HUES64 (cell line): ENCODE measurements around the gene MTO1. TPM values are rescaled to one million over a fixed set of nuclear protein-coding genes. Genes with fewer than 3 reads are reported as not detected.
A peak's percentile ranks its signal among the peaks of the same experiment; 100 is the strongest.

Source experiments
- H3K27ac ChIP-seq: 2 replicates; pipeline ENCODE4 v1.7.0; 2013; ENCODE audit warnings: low read depth, low read length, inconsistent platforms
- H3K27me3 ChIP-seq: 2 replicates; pipeline ENCODE4 v1.6.1; 2013; ENCODE audit warnings: mild to moderate bottlenecking, low read length; ENCODE audit not compliant: insufficient read depth
- H3K36me3 ChIP-seq: 2 replicates; pipeline ENCODE4 v1.6.1; 2013; ENCODE audit warnings: mild to moderate bottlenecking, low read length; ENCODE audit not compliant: insufficient read depth
- H3K4me1 ChIP-seq: 2 replicates; pipeline ENCODE4 v1.6.1; 2013; ENCODE audit warnings: mild to moderate bottlenecking, low read length, moderate library complexity; ENCODE audit not compliant: insufficient read depth
- H3K4me3 ChIP-seq: 2 replicates; pipeline ENCODE4 v1.5.1; 2013; ENCODE audit warnings: mild to moderate bottlenecking, low read length, moderate library complexity
- H3K9ac ChIP-seq: 2 replicates; pipeline ENCODE4 v1.6.1; 2013; ENCODE audit warnings: mild to moderate bottlenecking, low read depth, low read length
- H3K9me3 ChIP-seq: 2 replicates; pipeline ENCODE4 v1.6.1; 2013; ENCODE audit warnings: low read depth, low read length; ENCODE audit not compliant: insufficient read depth
- WGBS: fragments of 150-250, 120-280 bp; methylation state at CpG from one replicate; pipeline ENCODE4 v1.1.7; 2013; ENCODE audit warnings: missing lambda C conversion rate; 5-methylcytosine and 5-hydroxymethylcytosine counted together
- polyA plus RNA-seq, 2 experiments: library from polyadenylated mRNA; stranded (reverse); fragments of 50-300 nt; gene quantifications; one replicate each; pipeline ENCODE4 v1.2.3, GENCODE V29; 2013

The MTO1 gene, protein sequence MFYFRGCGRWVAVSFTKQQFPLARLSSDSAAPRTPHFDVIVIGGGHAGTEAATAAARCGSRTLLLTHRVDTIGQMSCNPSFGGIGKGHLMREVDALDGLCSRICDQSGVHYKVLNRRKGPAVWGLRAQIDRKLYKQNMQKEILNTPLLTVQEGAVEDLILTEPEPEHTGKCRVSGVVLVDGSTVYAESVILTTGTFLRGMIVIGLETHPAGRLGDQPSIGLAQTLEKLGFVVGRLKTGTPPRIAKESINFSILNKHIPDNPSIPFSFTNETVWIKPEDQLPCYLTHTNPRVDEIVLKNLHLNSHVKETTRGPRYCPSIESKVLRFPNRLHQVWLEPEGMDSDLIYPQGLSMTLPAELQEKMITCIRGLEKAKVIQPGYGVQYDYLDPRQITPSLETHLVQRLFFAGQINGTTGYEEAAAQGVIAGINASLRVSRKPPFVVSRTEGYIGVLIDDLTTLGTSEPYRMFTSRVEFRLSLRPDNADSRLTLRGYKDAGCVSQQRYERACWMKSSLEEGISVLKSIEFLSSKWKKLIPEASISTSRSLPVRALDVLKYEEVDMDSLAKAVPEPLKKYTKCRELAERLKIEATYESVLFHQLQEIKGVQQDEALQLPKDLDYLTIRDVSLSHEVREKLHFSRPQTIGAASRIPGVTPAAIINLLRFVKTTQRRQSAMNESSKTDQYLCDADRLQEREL
- polyA plus RNA-seq (2013, experiment 1 of 2): 27.8 TPM
- polyA plus RNA-seq (2013, experiment 2 of 2): 24.0 TPM

GRCh38 chr6:73461537-73462350 lies at the start of gene MTO1:
MTO1 (plus strand) TSS chr6:73461737; CDS start chr6:73461855, 118 bp downstream.
- Histone ChIP-seq H3K27ac (peak within 1 kb of the TSS; percentile 85), H3K36me3 (peaks cover 13% of the 10 kb centered on the region), H3K9me3 (no peaks in the 10 kb centered on the region), H3K9ac (peak within 1 kb of the TSS; percentile 95), H3K27me3 (no peaks in the 10 kb centered on the region), H3K4me1 (no peaks in the 10 kb centered on the region), H3K4me3 (peak within 1 kb of the TSS; percentile 100)
- under 1% methylated on average over 55 of the region's 55 CpGs for whole genome bisulfite sequencing

- no peaks in the 10 kb centered on the region for H3K27me3 ChIP-seq
Observed at GRCh38 chr6:73413102-73413501, 48.4 kb upstream of the MTO1 start.

GRCh38 chr6:73418081-73418741 lies 43.3 kb upstream of the MTO1 start:
- Histone ChIP-seq H3K27ac (no peak overlapping the region), H3K27me3 (no peaks in the 10 kb centered on the region), H3K9me3 (no peaks in the 10 kb centered on the region), H3K4me3 (no peak overlapping the region), H3K36me3 (peaks cover 5% of the 10 kb centered on the region; the same call in 1 of the 2 replicates), H3K4me1 (no peaks in the 10 kb centered on the region), H3K9ac (no peak overlapping the region)
- WGBS: 90% methylated on average over 11 of the region's 11 CpGs

More at GRCh38 chr6:73413102-73413501, 48.4 kb upstream of the MTO1 start:
- WGBS: 100% methylated on average over 3 of the region's 3 CpGs
- no peaks in the 10 kb centered on the region for H3K4me1 ChIP-seq
- no peak overlapping the region for H3K9ac ChIP-seq
- H3K4me3 ChIP-seq: no peak overlapping the region
- no peaks in the 10 kb centered on the region for H3K9me3 ChIP-seq
- H3K27ac ChIP-seq: no peak overlapping the region
- H3K36me3 ChIP-seq: no peaks in the 10 kb centered on the region

DNA sequence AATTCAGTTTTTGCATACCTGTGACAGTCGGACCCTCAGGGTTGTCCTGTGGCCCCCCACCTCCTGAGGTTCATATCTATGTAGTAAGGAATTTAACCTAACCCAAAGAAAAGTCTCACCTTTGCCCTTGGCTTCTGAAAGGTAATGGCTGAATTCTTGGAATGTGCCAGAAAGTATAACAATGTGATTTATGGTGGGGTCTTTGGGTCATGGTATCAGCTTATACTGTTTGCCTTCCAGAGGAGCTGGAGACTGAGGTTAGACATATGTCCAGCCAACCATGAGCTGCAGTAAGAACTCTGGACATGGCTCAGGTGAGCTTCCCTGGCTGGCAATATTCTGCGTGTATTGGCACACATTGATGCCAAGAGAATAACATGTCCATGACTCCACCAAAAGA lies 40.0 kb upstream of the MTO1 start:
- Histone ChIP-seq H3K4me3 (no peak overlapping the region), H3K9me3 (no peaks in the 10 kb centered on the region), H3K9ac (no peak overlapping the region), H3K4me1 (no peaks in the 10 kb centered on the region), H3K36me3 (peaks cover 19% of the 10 kb centered on the region), H3K27me3 (no peaks in the 10 kb centered on the region), H3K27ac (no peak overlapping the region)
- 91% methylated on average over 1 of the region's 2 CpGs for WGBS

GRCh38 chr6:73435236-73435635 lies 26.3 kb upstream of the MTO1 start:
- Histone ChIP-seq H3K4me3 (no peak overlapping the region), H3K27ac (no peak overlapping the region), H3K9me3 (no peaks in the 10 kb centered on the region), H3K4me1 (no peaks in the 10 kb centered on the region), H3K9ac (no peak overlapping the region), H3K36me3 (peaks cover 34% of the 10 kb centered on the region), H3K27me3 (no peaks in the 10 kb centered on the region)
- 88% methylated on average over 2 of the region's 3 CpGs for WGBS

- Histone ChIP-seq H3K36me3 (peaks cover 32% of the 10 kb centered on the region), H3K4me3 (no peak overlapping the region), H3K9me3 (no peaks in the 10 kb centered on the region), H3K27ac (no peak overlapping the region), H3K27me3 (no peaks in the 10 kb centered on the region), H3K4me1 (no peaks in the 10 kb centered on the region), H3K9ac (no peak overlapping the region)
- 98% methylated on average over 2 of the region's 3 CpGs for WGBS
Observed at GRCh38 chr6:73443555-73443954, 18.0 kb upstream of the MTO1 start.

DNA sequence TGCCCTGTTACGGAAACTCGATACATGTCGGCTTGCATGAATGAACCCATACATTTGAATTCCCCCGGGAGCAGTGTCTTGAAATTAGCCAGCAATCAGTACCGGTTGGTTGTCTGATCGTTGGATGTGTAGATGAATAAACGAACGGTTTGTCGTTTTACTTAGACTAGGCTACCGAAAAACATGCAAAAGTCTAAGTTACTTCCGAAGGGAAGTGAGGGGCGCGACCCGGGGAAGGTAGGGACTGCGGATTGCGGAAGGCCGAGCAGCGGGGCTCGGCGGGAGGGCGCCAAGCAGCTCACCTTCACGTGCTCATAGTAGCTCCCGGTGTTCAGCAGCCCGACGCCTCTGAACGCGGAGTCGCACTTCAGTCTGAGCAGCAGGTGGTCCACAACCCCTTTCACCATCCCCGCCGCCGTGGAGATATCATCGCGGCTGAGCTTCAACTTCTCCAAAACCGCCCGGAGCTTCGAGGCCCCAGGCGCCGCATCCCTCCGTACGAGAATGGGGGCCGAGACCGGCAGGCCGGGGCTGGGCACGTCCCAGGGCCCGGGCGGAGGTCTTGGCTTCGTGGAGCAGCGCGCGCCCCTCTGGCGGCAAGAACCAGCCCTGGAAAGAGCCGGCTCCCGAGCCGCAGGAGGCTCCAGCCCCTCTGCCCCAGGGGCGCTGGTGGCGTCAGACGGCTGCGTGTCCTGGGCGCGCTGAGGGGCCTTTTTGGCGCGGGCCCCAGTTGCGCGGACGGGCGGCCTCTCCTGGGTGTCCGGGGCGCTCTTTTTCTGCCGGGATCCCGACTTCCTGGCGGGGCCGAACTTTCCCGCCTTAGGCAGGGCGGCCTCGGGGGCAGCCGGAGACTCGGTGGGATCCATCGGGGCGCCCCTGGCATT lies 10.1 kb upstream of the MTO1 start:
- 8% methylated on average over 79 of the region's 79 CpGs for WGBS
- peaks cover 17% of the 10 kb centered on the region for H3K27me3 ChIP-seq
- H3K9ac ChIP-seq: peak overlapping the region; percentile 84
- H3K4me3 ChIP-seq: peak overlapping the region; percentile 56
- H3K4me1 ChIP-seq: no peaks in the 10 kb centered on the region
- H3K9me3 ChIP-seq: no peaks in the 10 kb centered on the region
- H3K27ac ChIP-seq: peak overlapping the region; percentile 41; the same call in 1 of the 2 replicates
- H3K36me3 ChIP-seq: peaks cover 5% of the 10 kb centered on the region; the same call in 1 of the 2 replicates

DNA sequence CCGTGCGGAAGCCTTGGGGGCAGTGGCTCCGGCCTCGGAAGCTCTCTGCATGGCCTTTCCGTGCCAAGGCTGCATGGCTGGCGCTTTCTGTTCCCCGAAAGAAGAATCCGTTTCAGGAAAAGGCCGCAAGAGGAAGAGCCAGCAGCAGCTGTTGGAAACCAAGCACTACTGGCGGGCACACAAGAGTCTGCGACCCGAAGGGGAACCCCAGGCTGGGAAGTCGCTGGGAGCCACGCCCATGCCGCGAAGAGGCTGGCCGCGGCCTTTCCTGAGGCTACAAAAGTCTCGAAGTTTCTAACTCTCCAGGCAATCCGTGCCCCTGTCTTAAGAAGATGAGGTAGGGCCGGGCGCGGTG lies 9.5 kb upstream of the MTO1 start, which contains the start of gene CGAS:
Gene CGAS, minus strand, starts transcription at position 191 of the 355 bp plus-strand sequence. Its CDS starts 116 bp downstream, at position 75.
- H3K4me3 ChIP-seq: peak within 1 kb of the TSS; percentile 56
- no peaks in the 10 kb centered on the region for H3K4me1 ChIP-seq
- H3K27ac ChIP-seq: peak within 1 kb of the TSS; percentile 41; the same call in 1 of the 2 replicates
- no peaks in the 10 kb centered on the region for H3K9me3 ChIP-seq
- 17% methylated on average over 23 of the region's 23 CpGs for WGBS
- peak within 1 kb of the TSS; percentile 84 for H3K9ac ChIP-seq
- H3K27me3 ChIP-seq: peaks cover 17% of the 10 kb centered on the region
- H3K36me3 ChIP-seq: peaks cover 5% of the 10 kb centered on the region; the same call in 1 of the 2 replicates

- H3K27ac ChIP-seq: no peak overlapping the region
- H3K4me1 ChIP-seq: no peaks in the 10 kb centered on the region
- peaks cover 15% of the 10 kb centered on the region for H3K27me3 ChIP-seq
- WGBS: 78% methylated on average over 2 of the region's 3 CpGs
- H3K4me3 ChIP-seq: no peak overlapping the region
- no peaks in the 10 kb centered on the region for H3K36me3 ChIP-seq
- H3K9ac ChIP-seq: no peak overlapping the region
- no peaks in the 10 kb centered on the region for H3K9me3 ChIP-seq
Observed at GRCh38 chr6:73455865-73456629, 5.5 kb upstream of the MTO1 start.
